ENCODE data around the gene PRSS56.

DNA sequence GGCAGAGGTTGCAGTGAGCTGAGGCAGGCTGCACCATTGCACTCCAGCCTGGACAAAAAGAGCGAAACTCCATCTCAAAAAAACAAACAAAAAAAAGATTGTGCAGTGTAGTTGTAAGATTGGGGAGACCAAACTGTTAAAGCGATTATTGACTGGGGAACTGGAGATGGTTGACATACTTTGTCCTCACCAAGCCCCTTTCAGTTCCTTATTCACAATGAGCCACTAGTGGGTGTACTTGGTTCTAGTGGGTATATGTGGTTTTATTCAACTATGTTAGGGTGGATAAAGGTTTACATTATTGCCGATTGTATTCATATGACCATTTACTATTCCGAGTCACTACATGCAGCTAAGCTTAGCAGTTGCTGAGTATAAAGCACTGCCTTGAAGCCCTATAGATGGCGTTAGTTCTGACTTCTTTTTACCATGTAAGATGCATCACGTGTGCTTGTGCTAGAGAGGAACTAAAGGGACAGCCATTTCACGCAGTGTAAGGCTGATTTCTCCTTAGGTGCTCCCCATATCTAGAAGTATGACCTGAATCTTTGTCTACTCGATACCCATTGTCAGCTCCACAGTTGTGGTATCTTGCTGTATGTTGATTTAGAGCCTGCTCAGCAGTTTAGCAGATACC, 42.4 kb downstream of the PRSS56 start:
- TF ChIP-seq, protein P1, sequence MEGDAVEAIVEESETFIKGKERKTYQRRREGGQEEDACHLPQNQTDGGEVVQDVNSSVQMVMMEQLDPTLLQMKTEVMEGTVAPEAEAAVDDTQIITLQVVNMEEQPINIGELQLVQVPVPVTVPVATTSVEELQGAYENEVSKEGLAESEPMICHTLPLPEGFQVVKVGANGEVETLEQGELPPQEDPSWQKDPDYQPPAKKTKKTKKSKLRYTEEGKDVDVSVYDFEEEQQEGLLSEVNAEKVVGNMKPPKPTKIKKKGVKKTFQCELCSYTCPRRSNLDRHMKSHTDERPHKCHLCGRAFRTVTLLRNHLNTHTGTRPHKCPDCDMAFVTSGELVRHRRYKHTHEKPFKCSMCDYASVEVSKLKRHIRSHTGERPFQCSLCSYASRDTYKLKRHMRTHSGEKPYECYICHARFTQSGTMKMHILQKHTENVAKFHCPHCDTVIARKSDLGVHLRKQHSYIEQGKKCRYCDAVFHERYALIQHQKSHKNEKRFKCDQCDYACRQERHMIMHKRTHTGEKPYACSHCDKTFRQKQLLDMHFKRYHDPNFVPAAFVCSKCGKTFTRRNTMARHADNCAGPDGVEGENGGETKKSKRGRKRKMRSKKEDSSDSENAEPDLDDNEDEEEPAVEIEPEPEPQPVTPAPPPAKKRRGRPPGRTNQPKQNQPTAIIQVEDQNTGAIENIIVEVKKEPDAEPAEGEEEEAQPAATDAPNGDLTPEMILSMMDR (IDR thresholded peaks at IDR 0.05), result no peak
- no peak for TF ChIP-seq POLR2A (IDR thresholded peaks at IDR 0.05)

Measured in thyroid gland (tissue), 4 donors.